Measurements from ENCODE around the gene LHFPL6. TPM values are rescaled to one million over a fixed set of nuclear protein-coding genes. Genes with fewer than 3 reads are reported as not detected.
A peak's percentile ranks its signal among the peaks of the same experiment; 100 is the strongest.

Gene LHFPL6
- polyA plus RNA-seq, 3 donors = 0.14 to 0.59 (median 0.46) TPM

DNA sequence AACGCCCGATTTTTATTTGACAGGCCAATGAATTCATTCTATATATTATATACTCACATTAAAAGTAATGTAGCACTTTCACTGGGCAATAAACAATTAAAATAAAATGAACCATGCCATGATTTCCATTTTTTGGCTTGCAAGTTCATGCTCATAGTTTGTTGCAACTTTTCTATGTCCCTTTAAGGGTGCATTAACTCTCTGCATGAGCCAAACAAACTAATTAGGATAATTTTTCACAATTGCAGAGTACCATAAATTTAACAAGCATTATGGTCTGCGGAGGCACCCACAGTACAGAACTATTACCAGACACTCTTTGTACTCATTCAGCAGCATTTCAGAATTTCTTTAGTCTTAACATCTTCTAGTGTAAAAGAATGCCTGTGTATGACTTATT, 1.4 kb downstream of the LHFPL6 start:
- Histone ChIP-seq H2AFZ (ENCODE audit: insufficient read depth, low read depth, low read length, poor library complexity, severe bottlenecking) (no peak overlapping the region), H3K36me3 (replicated peaks in 1 of 2; ENCODE audit: control insufficient read depth in 1 of 2, insufficient read depth in 2 of 2, low read length in 2 of 2) (no peaks in the 10 kb centered on the region), H3K27me3 (ENCODE audit: control insufficient read depth in 2 of 2, insufficient read depth in 2 of 2, low read length in 2 of 2) (peaks cover 4 to 32% of the 10 kb centered on the region in 2 donors), H3K9me3 (replicated peaks in 1 of 2; ENCODE audit: control insufficient read depth in 1 of 2, insufficient read depth in 1 of 2, low read length in 2 of 2) (no peaks in the 10 kb centered on the region), H3K27ac (ENCODE audit: low read depth in 1 of 2, low read length in 2 of 2) (no peak overlapping the region), H3K79me2 (ENCODE audit: insufficient read depth, low read length) (no peaks in the 10 kb centered on the region), H3K9ac (ENCODE audit: insufficient read depth, low read length, poor library complexity, severe bottlenecking) (no peak overlapping the region), H4K20me1 (ENCODE audit: insufficient read depth, low read length) (no peaks in the 10 kb centered on the region), H3K4me3 (replicated peaks in 1 of 3; ENCODE audit: low read depth in 2 of 3, low read length in 3 of 3) (peak overlapping the region in 1 of 3 experiments; percentile 81), H3K4me1 (ENCODE audit: control insufficient read depth in 1 of 2, insufficient read depth in 2 of 2, low read length in 2 of 2) (peaks cover 14 to 17% of the 10 kb centered on the region in 2 donors), H3K4me2 (replicated peaks; ENCODE audit: extremely low read depth, low read length, poor library complexity, severe bottlenecking) (peak overlapping the region; percentile 93)
- Mint-ChIP-seq H3K27me3 (ENCODE audit: low read depth in 3 of 3) (peaks cover 25 to 38% (median 29%) of the 10 kb centered on the region in 3 donors), H3K4me1 (peaks cover 17% of the 10 kb centered on the region), H3K9me3 (peaks cover 0 to 4% (median 0%) of the 10 kb centered on the region in 7 donors), H3K27ac (no peak overlapping the region), H3K4me3 (peak overlapping the region; percentile 79 to 90), H3K36me3 (no peaks in the 10 kb centered on the region)
- DNase-seq = no peak
- no CpG with 5 or more reads among the region's 3 CpGs for WGBS (ENCODE audit: insufficient coverage)
- TF ChIP-seq, protein P1, sequence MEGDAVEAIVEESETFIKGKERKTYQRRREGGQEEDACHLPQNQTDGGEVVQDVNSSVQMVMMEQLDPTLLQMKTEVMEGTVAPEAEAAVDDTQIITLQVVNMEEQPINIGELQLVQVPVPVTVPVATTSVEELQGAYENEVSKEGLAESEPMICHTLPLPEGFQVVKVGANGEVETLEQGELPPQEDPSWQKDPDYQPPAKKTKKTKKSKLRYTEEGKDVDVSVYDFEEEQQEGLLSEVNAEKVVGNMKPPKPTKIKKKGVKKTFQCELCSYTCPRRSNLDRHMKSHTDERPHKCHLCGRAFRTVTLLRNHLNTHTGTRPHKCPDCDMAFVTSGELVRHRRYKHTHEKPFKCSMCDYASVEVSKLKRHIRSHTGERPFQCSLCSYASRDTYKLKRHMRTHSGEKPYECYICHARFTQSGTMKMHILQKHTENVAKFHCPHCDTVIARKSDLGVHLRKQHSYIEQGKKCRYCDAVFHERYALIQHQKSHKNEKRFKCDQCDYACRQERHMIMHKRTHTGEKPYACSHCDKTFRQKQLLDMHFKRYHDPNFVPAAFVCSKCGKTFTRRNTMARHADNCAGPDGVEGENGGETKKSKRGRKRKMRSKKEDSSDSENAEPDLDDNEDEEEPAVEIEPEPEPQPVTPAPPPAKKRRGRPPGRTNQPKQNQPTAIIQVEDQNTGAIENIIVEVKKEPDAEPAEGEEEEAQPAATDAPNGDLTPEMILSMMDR (IDR thresholded peaks at IDR 0.05) = no peak
- intact Hi-C loops (cut with micrococcal nuclease) = no loop called here

DNA sequence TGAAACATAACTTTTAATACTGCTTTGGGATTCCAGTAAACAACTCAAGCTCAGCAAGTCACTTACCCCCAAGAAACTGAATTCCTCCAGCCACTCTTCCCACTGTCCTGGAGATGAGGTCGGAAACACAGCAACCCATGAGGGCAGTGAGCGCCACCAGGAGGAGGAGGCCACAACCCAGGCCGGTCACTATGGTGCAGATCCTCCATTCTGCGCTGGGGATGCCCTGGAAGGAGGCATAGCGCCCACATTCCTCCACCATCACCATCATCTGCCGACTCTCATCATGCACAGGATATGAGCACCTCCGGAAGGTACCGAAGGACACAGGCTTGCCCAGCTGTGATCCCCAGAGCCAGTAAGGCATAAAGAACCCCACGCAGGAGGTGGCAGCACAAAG, 2.2 kb downstream of the LHFPL6 start:
- H4K20me1 ChIP-seq (ENCODE audit: insufficient read depth, low read length) = no peaks in the 10 kb centered on the region
- H3K9ac ChIP-seq (ENCODE audit: insufficient read depth, low read length, poor library complexity, severe bottlenecking) = no peak overlapping the region
- Mint-ChIP-seq H3K4me1 (peaks cover 17% of the 10 kb centered on the region), H3K36me3 (no peaks in the 10 kb centered on the region), H3K9me3 (peaks cover 0 to 4% (median 0%) of the 10 kb centered on the region in 7 donors), H3K27ac (no peak overlapping the region), H3K27me3 (ENCODE audit: low read depth in 3 of 3) (peaks cover 25 to 38% (median 29%) of the 10 kb centered on the region in 3 donors), H3K4me3 (no peak overlapping the region)
- H3K79me2 ChIP-seq (ENCODE audit: insufficient read depth, low read length) = no peaks in the 10 kb centered on the region
- H2AFZ ChIP-seq (ENCODE audit: insufficient read depth, low read depth, low read length, poor library complexity, severe bottlenecking) = no peak overlapping the region
- 93% methylated on average over 6 of the region's 9 CpGs for WGBS (ENCODE audit: insufficient coverage)
- DNase-seq = no peak
- peaks cover 14 to 17% of the 10 kb centered on the region in 2 donors for H3K4me1 ChIP-seq (ENCODE audit: control insufficient read depth in 1 of 2, insufficient read depth in 2 of 2, low read length in 2 of 2)
- TF ChIP-seq, protein P1 (IDR thresholded peaks at IDR 0.05) = no peak
- H3K27ac ChIP-seq (ENCODE audit: low read depth in 1 of 2, low read length in 2 of 2) = no peak overlapping the region
- H3K36me3 ChIP-seq (replicated peaks in 1 of 2; ENCODE audit: control insufficient read depth in 1 of 2, insufficient read depth in 2 of 2, low read length in 2 of 2) = no peaks in the 10 kb centered on the region
- peaks cover 4 to 32% of the 10 kb centered on the region in 2 donors for H3K27me3 ChIP-seq (ENCODE audit: control insufficient read depth in 2 of 2, insufficient read depth in 2 of 2, low read length in 2 of 2)
- no peak overlapping the region for H3K4me2 ChIP-seq (replicated peaks; ENCODE audit: extremely low read depth, low read length, poor library complexity, severe bottlenecking)
- intact Hi-C loops (cut with micrococcal nuclease) = no loop called here
- H3K4me3 ChIP-seq (replicated peaks in 1 of 3; ENCODE audit: low read depth in 2 of 3, low read length in 3 of 3) = no peak overlapping the region
- H3K9me3 ChIP-seq (replicated peaks in 1 of 2; ENCODE audit: control insufficient read depth in 1 of 2, insufficient read depth in 1 of 2, low read length in 2 of 2) = no peaks in the 10 kb centered on the region

All from CD14-positive monocyte (primary cell).